HG02885 (cell line): ENCODE results near the gene MORN2.
A peak's percentile ranks its signal among the peaks of the same experiment; 100 is the strongest.

Source experiments
- ATAC-seq: cut with Tn5 transposase; IDR thresholded peaks from one replicate; pipeline ENCODE4 v1.9.1; 2021; ENCODE audit warnings: mild to moderate bottlenecking; ENCODE audit not compliant: unreplicated experiment, poor library complexity

MORN2 gene

GRCh38 chr2:38875576-38876367 is at the start of gene MORN2, which contains the start of gene DHX57:
Gene MORN2, plus strand, starts transcription at chr2:38875976.
Gene DHX57, minus strand, starts transcription at chr2:38875934. Its CDS starts 7,529 bp downstream, at chr2:38868405.
- peak; percentile 100 for ATAC-seq

GRCh38 chr2:38827539-38828145 is 48.1 kb upstream of the MORN2 start:
- ATAC-seq = peak; percentile 56

GRCh38 chr2:38828460-38828859 is 47.3 kb upstream of the MORN2 start:
- ATAC-seq = no peak

GRCh38 chr2:38829971-38830370 is 45.8 kb upstream of the MORN2 start:
- no peak for ATAC-seq

GRCh38 chr2:38830526-38831159 is 45.1 kb upstream of the MORN2 start:
- ATAC-seq = no peak

GRCh38 chr2:38835015-38835601 is 40.7 kb upstream of the MORN2 start:
- ATAC-seq = no peak

- peak; percentile 95 for ATAC-seq
Measured at GRCh38 chr2:38835990-38836389, 39.8 kb upstream of the MORN2 start.

GRCh38 chr2:38836791-38837190 is 39.0 kb upstream of the MORN2 start:
- ATAC-seq = peak; percentile 29

GRCh38 chr2:38850045-38850444 is 25.7 kb upstream of the MORN2 start:
- ATAC-seq = peak; percentile 95

GRCh38 chr2:38856165-38856564 is 19.6 kb upstream of the MORN2 start:
- ATAC-seq = no peak

- no peak for ATAC-seq
Measured at GRCh38 chr2:38862476-38862875, 13.3 kb upstream of the MORN2 start.

GRCh38 chr2:38863061-38863695 is 12.6 kb upstream of the MORN2 start:
- no peak for ATAC-seq

- ATAC-seq = no peak
Measured at GRCh38 chr2:38866773-38867443, 8.9 kb upstream of the MORN2 start.

- ATAC-seq = no peak
Measured at GRCh38 chr2:38871432-38871831, 4.3 kb upstream of the MORN2 start.

GRCh38 chr2:38873763-38874162 is 2.0 kb upstream of the MORN2 start:
- no peak for ATAC-seq

- ATAC-seq = no peak
Measured at GRCh38 chr2:38875227-38875575, 575 bp upstream of the MORN2 start.

- ATAC-seq = no peak
Measured at GRCh38 chr2:38876407-38876806, 631 bp downstream of the MORN2 start.

- no peak for ATAC-seq
Measured at GRCh38 chr2:38886063-38886462, 10.3 kb downstream of the MORN2 start.

GRCh38 chr2:38887347-38887746 is 11.6 kb downstream of the MORN2 start:
- ATAC-seq = no peak

GRCh38 chr2:38887902-38888554 is 12.3 kb downstream of the MORN2 start:
- ATAC-seq = no peak
